Smooth muscle cell of bladder (primary cell): ENCODE measurements around the gene ARHGAP8. TPM values are rescaled to one million over a fixed set of nuclear protein-coding genes. Genes with fewer than 3 reads are reported as not detected.

Experiments
- total RNA-seq: library from RNA; depleted of rRNA; stranded (reverse); fragments of >200 nt; gene quantifications from 2 replicates; pipeline ENCODE4 v1.2.3, GENCODE V29; 2014

Gene ARHGAP8
- total RNA-seq: 0.28 and 0.74 TPM in 2 replicates

GRCh38 chr22:44752285-44753188, at the start of gene ARHGAP8:
Gene ARHGAP8, plus strand, starts transcription at chr22:44752575. Its CDS starts 33,953 bp downstream, at chr22:44786528.

Other genes with a start within 250 kb of the ARHGAP8 start
- 12.2 and 13.6 TPM in 2 replicates for gene PRR5, start 50.4 kb upstream of the ARHGAP8 start, total RNA-seq